Adrenal gland (tissue), 12 donors: ENCODE results near the gene SPAG9. TPM values are rescaled to one million over a fixed set of nuclear protein-coding genes. Genes with fewer than 3 reads are reported as not detected.
"Not testable (repeated sequence)": the region's sequence is repeated elsewhere in the genome, so short reads cannot be mapped to it uniquely, and the experiment has no call there.

Source experiments
- DNase-seq, 7 donors: peaks; one replicate each; pipeline ENCODE4 v3.0.0-alpha.2; 2019 to 2020
- H3K27ac ChIP-seq, 5 donors: fragments of 200-600 bp; sonication (generic) in 4 of 5; 1 replicate in 3 of 5; 2 replicates in 2 of 5; pipeline versions ENCODE4 v1.5.1 to v1.8.0; 2016 to 2020; ENCODE audit warnings: mild to moderate bottlenecking in 1 of 5
- H3K27me3 ChIP-seq: fragments of 200-600 bp; 2 replicates; pipeline ENCODE4 v1.8.0; 2021
- H3K36me3 ChIP-seq, 2 donors: fragments of 200-600 bp; replicated peaks in 1 of 2; 1 replicate in 1 of 2; 2 replicates in 1 of 2; pipeline versions ENCODE4 v1.5.1 to v1.8.0; 2018 to 2022
- H3K4me1 ChIP-seq, 2 donors: fragments of 200-600 bp; replicated peaks in 1 of 2; 1 replicate in 1 of 2; 2 replicates in 1 of 2; pipeline versions ENCODE4 v1.5.1 to v1.8.0; 2018 to 2021
- H3K4me3 ChIP-seq, 4 donors: fragments of 200-600 bp; sonication (generic) in 3 of 4; one replicate each; pipeline ENCODE4 v1.5.1; 2016 to 2018
- H3K9me3 ChIP-seq, 3 donors: fragments of 200-600 bp; sonication (generic) in 1 of 3; replicated peaks in 1 of 3; 1 replicate in 2 of 3; 2 replicates in 1 of 3; pipeline versions ENCODE4 v1.5.1 to v1.8.0; 2016 to 2021
- CTCF ChIP-seq, 6 experiments: fragments of 450-650 bp in 4 of 6; fragments of 200-600 bp in 2 of 6; sonication (generic) in 1 of 6; IDR thresholded peaks; 1 replicate in 5 of 6; 2 replicates in 1 of 6; pipeline versions ENCODE4 v1.5.1 to v1.8.0; 2016 to 2021; ENCODE audit warnings: antibody characterized with exemption in 6 of 6, mild to moderate bottlenecking in 2 of 6, moderate library complexity in 1 of 6
- POLR2A ChIP-seq, 2 donors: fragments of 450-650 bp; IDR thresholded peaks; one replicate each; pipeline ENCODE4 v1.6.1; 2017; ENCODE audit warnings: antibody characterized with exemption in 2 of 2, mild to moderate bottlenecking in 2 of 2, moderate library complexity in 1 of 2
- WGBS, 4 donors: extraction: QIAGEN DNeasy Blood & Tissue Kit in 2 of 4; methylation state at CpG; one replicate each; pipeline versions ENCODE4 v1.1.5 to v1.1.7; 2013 to 2017; 5-methylcytosine and 5-hydroxymethylcytosine counted together
- intact Hi-C, 2 donors: fragments of 100-400 bp; cut with DNase I; formaldehyde crosslinking; loops; one replicate each; pipeline versions ENCODE4 v1.14.1 to v1.15.0; 2022 to 2023
- polyA plus RNA-seq, 3 donors: library from polyadenylated mRNA; stranded (reverse); fragments of 200-250 nt in 2 of 3; fragments of 350-450 nt in 1 of 3; fragmentation: Illumina TruSeq in 1 of 3; extraction: RNeasy Lipid Tissue Mini Kit (QIAGEN cat#74804) in 1 of 3; gene quantifications; one replicate each; pipeline ENCODE4 v1.2.3, GENCODE V29; 2013 to 2014
- total RNA-seq, 9 donors: library from RNA; depleted of rRNA in 4 of 9; stranded (reverse); fragments of >200 nt in 4 of 9; fragments of 120-200 nt in 1 of 9; fragmentation: NEBNext Ultra II Directional in 1 of 9; extraction: Animal tissue kit (Norgen Biotek cat#: 25700) in 1 of 9; gene quantifications; one replicate each; pipeline versions ENCODE4 v1.1.0 to v1.2.4, GENCODE V29; 2013 to 2023
- donor health status: healthy with polysubstance abuse.
- donor health status: Bipolar disorder and iron deficiency.
- donor health status: DM: yes; HTN: yes; CAD: no.
- donor health status: DM: no; HTN: no; CAD: no.
- donor health status: DM: no; HTN: no; CAD: no.
- donor health status: DM: yes; HTN: yes; CAD: no.

SPAG9 gene
- total and polyA plus RNA-seq, 12 donors: 23.5 to 99.8 (median 62.9) TPM

GRCh38 chr17:51088287-51088686, 32.4 kb downstream of the SPAG9 start:
- Histone ChIP-seq H3K27me3 (no peaks in the 10 kb centered on the region), H3K9me3 (no peaks in the 10 kb centered on the region), H3K36me3 (no peaks in the 10 kb centered on the region), H3K27ac (no peak overlapping the region), H3K4me1 (peaks cover 0 to 11% of the 10 kb centered on the region in 2 donors), H3K4me3 (no peak overlapping the region)
- DNase-seq: no peak
- TF ChIP-seq CTCF (IDR thresholded peaks at IDR 0.05) (no peak), POLR2A (IDR thresholded peaks at IDR 0.05) (no peak)
- intact Hi-C loops: no loop called here
- 87 to 95% (median 90%) methylated on average over 8 to 9 of the region's 9 CpGs for WGBS, 4 donors

- TF ChIP-seq CTCF (IDR thresholded peaks at IDR 0.05) (no peak), POLR2A (IDR thresholded peaks at IDR 0.05) (no peak)
- no peak for DNase-seq
- Histone ChIP-seq H3K27ac (no peak overlapping the region), H3K36me3 (no peaks in the 10 kb centered on the region), H3K4me1 (peaks cover 0 to 11% of the 10 kb centered on the region in 2 donors), H3K27me3 (no peaks in the 10 kb centered on the region), H3K4me3 (no peak overlapping the region), H3K9me3 (no peaks in the 10 kb centered on the region)
- 37 to 53% (median 41%) methylated on average over 2 of the region's 2 CpGs for WGBS, 4 donors
- intact Hi-C loops: no loop called here
Measured at GRCh38 chr17:51087072-51087757, 33.5 kb downstream of the SPAG9 start.

- Histone ChIP-seq H3K9me3 (no peaks in the 10 kb centered on the region), H3K27ac (peak overlapping the region in 1 of 5 donors; percentile 2), H3K4me1 (peaks cover 0 to 11% of the 10 kb centered on the region in 2 donors), H3K36me3 (no peaks in the 10 kb centered on the region), H3K4me3 (peak overlapping the region in 1 of 4 donors; percentile 3), H3K27me3 (no peaks in the 10 kb centered on the region)
- DNase-seq: no peak
- intact Hi-C loops: no loop called here
- TF ChIP-seq POLR2A (IDR thresholded peaks at IDR 0.05): no peak
- TF ChIP-seq CTCF (IDR thresholded peaks at IDR 0.05): no peak
- 29 to 39% (median 36%) methylated on average over 6 of the region's 6 CpGs for WGBS, 4 donors
Measured at GRCh38 chr17:51085150-51085805, 35.4 kb downstream of the SPAG9 start.

- 79 to 94% (median 84%) methylated on average over 1 of the region's 1 CpG for WGBS, 4 donors
- Histone ChIP-seq H3K9me3 (no peaks in the 10 kb centered on the region), H3K27ac (no peak overlapping the region), H3K4me3 (no peak overlapping the region), H3K4me1 (peaks cover 0 to 11% of the 10 kb centered on the region in 2 donors), H3K36me3 (peaks cover 0 to 7% of the 10 kb centered on the region in 2 donors), H3K27me3 (no peaks in the 10 kb centered on the region)
- intact Hi-C loops: no loop called here
- DNase-seq: no peak
- TF ChIP-seq CTCF (IDR thresholded peaks at IDR 0.05): no peak
- TF ChIP-seq POLR2A (IDR thresholded peaks at IDR 0.05): no peak
Measured at GRCh38 chr17:51083981-51084380, 36.7 kb downstream of the SPAG9 start.

GRCh38 chr17:51083364-51083763, 37.3 kb downstream of the SPAG9 start:
- H3K9me3 ChIP-seq, H3K36me3 ChIP-seq, H3K4me3 ChIP-seq, intact Hi-C loops, H3K27ac ChIP-seq, H3K27me3 ChIP-seq, DNase-seq: not testable (repeated sequence)
- 83 to 97% (median 94%) methylated on average over 7 of the region's 7 CpGs for WGBS, 4 donors
- peaks cover 0 to 14% of the 10 kb centered on the region in 2 donors for H3K4me1 ChIP-seq
